Psoas muscle (tissue), 8 donors: ENCODE data around the gene TMC4. TPM values are rescaled to one million over a fixed set of nuclear protein-coding genes. Genes with fewer than 3 reads are reported as not detected.

Source experiments
- ATAC-seq, 4 donors: fragments of 200-7000 bp; cut with Tn5 transposase; one replicate each; pipeline ENCODE4 v1.9.1; 2020; ENCODE audit warnings: moderate library complexity in 3 of 4, mild to moderate bottlenecking in 2 of 4
- DNase-seq, 2 donors: peaks; one replicate each; pipeline ENCODE4 v3.0.0-alpha.2; 2020
- H3K27ac ChIP-seq: fragments of 200-600 bp; one replicate; pipeline ENCODE4 v1.8.0; 2022
- H3K27me3 ChIP-seq, 3 donors: fragments of 200-600 bp in 1 of 3; one replicate each; pipeline versions ENCODE4 v1.6.1 to v1.8.0; 2013 to 2022; ENCODE audit warnings: low read length in 2 of 3, mild to moderate bottlenecking in 2 of 3, moderate library complexity in 1 of 3; ENCODE audit not compliant: insufficient read depth in 3 of 3
- H3K36me3 ChIP-seq, 2 donors: fragments of 200-600 bp in 1 of 2; one replicate each; pipeline versions ENCODE4 v1.6.1 to v1.8.0; 2013 to 2022; ENCODE audit warnings: low read depth in 1 of 2, mild to moderate bottlenecking in 1 of 2, moderate library complexity in 1 of 2; ENCODE audit not compliant: insufficient read depth in 1 of 2
- H3K4me1 ChIP-seq: fragments of 200-600 bp; one replicate; pipeline ENCODE4 v1.8.0; 2022
- H3K4me3 ChIP-seq: fragments of 200-600 bp; one replicate; pipeline ENCODE4 v1.8.0; 2022; ENCODE audit warnings: mild to moderate bottlenecking
- H3K9me3 ChIP-seq: fragments of 200-600 bp; one replicate; pipeline ENCODE4 v1.8.0; 2022
- CTCF ChIP-seq: fragments of 200-600 bp; IDR thresholded peaks from one replicate; pipeline ENCODE4 v1.8.0; 2022; ENCODE audit warnings: antibody characterized with exemption
- WGBS, 3 donors: extraction: QIAGEN DNeasy Blood & Tissue Kit; methylation state at CpG; one replicate each; pipeline versions ENCODE4 v1.1.6 to v1.1.7; 2013; 5-methylcytosine and 5-hydroxymethylcytosine counted together
- intact Hi-C, 2 donors: fragments of 100-400 bp; cut with DNase I; formaldehyde crosslinking; loops; one replicate each; pipeline versions ENCODE4 v1.11.0 to v1.14.2; 2022
- polyA plus RNA-seq, 3 donors: library from polyadenylated mRNA; stranded (reverse); fragments of 200-250 nt; gene quantifications; one replicate each; pipeline ENCODE4 v1.2.3, GENCODE V29; 2013
- total RNA-seq, 4 donors: library from RNA; stranded (reverse); fragmentation: NEBNext Ultra II Directional in 2 of 4; extraction: Animal tissue kit (Norgen Biotek cat#: 25700) in 2 of 4; gene quantifications; one replicate each; pipeline versions ENCODE4 v1.2.1 to v1.2.4, GENCODE V29; 2021 to 2023
- donor health status: healthy with polysubstance abuse.
- donor health status: DM: no; HTN: no; CAD: no; lungs with moderate emphysema.
- donor health status: Bipolar disorder and iron deficiency.
- donor health status: healthy.
- donor health status: DM: yes; HTN: yes; CAD: no.
- donor health status: DM: no; HTN: no; CAD: no.
- donor health status: DM: no; HTN: no; CAD: no.
- donor health status: DM: yes; HTN: yes; CAD: no.

The TMC4 gene
- total and polyA plus RNA-seq, 7 donors = 0.55 to 2.5 (median 0.70) TPM; not detected in 1

DNA sequence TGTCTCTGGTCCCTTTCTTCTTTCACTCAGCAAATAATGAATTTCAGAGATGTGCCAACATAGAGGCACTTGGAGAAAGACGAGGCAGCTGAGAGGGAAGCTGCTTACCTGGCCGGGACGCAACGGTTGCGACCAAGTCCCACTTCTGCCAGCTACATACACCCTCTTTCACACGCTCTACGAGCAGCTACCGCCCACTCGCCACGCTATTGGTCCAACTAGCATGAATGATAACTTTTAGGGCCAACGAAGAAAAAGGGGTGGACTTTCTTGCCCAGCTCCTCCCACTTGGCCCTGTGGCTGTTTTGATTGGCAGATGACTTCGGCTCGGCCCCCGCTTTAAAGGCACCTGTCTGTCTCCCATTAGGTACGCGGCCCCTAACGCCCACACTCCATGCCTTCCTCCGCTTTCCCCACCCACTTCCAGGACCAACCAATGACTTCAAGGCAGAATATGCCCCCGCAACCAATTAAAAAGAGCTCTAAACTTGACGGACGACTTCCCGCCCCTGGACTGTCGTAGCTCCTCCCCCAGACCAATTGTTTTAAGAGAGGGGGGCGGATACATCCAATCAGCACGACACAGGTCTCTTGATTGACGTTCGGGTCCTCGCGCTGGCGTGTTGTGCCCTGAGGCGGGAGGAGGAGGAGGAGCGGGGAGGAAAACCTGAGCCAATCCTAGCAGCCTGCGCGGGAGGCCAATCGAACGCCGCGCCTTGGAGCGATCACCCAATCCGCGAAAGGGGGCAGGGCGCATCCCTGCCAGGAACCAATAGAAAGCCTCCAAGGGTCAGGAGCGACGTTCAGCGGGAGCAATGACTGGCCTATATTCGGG, 35.9 kb downstream of the TMC4 start:
- DNase-seq = peak; percentile 100
- no peaks in the 10 kb centered on the region for H3K9me3 ChIP-seq
- WGBS, 3 donors = 0 to 1% (median 0%) methylated on average over 40 to 46 of the region's 46 CpGs
- no peaks in the 10 kb centered on the region for H3K27me3 ChIP-seq
- peak overlapping the region; percentile 95 for H3K4me3 ChIP-seq
- H3K27ac ChIP-seq = peak overlapping the region; percentile 95
- H3K4me1 ChIP-seq = peaks cover 31% of the 10 kb centered on the region
- intact Hi-C loops = no loop called here
- peaks cover 0 to 34% of the 10 kb centered on the region in 2 donors for H3K36me3 ChIP-seq
- no peak for TF ChIP-seq CTCF
- peak; percentile 89 to 91 (median 90) for ATAC-seq

DNA sequence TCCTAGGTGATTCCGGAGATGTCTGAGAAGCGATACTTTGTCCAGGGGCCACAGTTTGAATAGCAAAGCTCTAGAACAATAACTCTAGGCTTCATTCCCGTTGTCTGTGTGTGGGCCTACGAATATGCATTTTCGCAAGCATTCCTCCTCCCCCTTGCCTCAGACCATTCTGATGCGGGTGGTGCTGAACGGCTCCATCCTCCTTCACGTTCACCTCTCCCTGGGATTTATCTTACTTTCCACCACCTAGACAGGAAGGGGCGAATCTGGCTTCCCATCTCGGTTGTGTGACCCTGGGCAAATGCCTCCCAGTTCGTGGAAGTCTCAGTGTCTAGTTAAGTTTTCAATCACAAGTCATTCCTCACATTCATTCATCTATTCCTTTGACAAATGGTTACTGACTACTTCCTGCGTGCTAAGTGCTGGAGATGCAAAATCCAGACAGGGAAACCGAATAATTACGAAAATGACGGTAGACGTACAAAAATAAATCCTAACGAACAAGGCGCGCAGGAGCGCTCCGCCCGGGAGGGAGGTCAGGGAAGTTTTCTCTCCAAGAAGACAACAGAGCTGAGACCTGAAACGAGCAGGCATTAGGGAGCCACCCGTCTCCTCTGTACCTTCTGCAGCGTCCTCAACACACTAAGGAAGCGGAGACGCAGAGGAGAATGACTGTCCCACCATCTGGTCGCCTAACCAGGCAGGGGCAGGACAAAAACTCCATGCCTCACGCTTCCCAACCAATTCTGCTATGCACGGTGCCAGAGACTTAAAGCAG, 36.7 kb downstream of the TMC4 start:
- Histone ChIP-seq H3K27me3 (no peaks in the 10 kb centered on the region), H3K36me3 (peaks cover 2 to 35% of the 10 kb centered on the region in 2 donors), H3K4me1 (peaks cover 31% of the 10 kb centered on the region), H3K4me3 (peak overlapping the region; percentile 65), H3K27ac (peak overlapping the region; percentile 69), H3K9me3 (no peaks in the 10 kb centered on the region)
- DNase-seq = no peak
- ATAC-seq = peak in 1 of 4 donors; percentile 1
- TF ChIP-seq CTCF = no peak
- intact Hi-C loops = no loop called here
- 4 to 5% (median 5%) methylated on average over 30 of the region's 30 CpGs for WGBS, 3 donors

GRCh38 chr19:54133957-54134590, 38.9 kb downstream of the TMC4 start:
- DNase-seq = no peak
- Histone ChIP-seq H3K4me3 (no peak overlapping the region), H3K4me1 (peaks cover 16% of the 10 kb centered on the region), H3K27me3 (no peaks in the 10 kb centered on the region), H3K27ac (no peak overlapping the region), H3K36me3 (peaks cover 2 to 42% of the 10 kb centered on the region in 2 donors), H3K9me3 (no peaks in the 10 kb centered on the region)
- no peak for ATAC-seq
- no peak for TF ChIP-seq CTCF
- intact Hi-C loops = no loop called here
- WGBS, 3 donors = 64 to 71% (median 65%) methylated on average over 2 of the region's 2 CpGs

DNA sequence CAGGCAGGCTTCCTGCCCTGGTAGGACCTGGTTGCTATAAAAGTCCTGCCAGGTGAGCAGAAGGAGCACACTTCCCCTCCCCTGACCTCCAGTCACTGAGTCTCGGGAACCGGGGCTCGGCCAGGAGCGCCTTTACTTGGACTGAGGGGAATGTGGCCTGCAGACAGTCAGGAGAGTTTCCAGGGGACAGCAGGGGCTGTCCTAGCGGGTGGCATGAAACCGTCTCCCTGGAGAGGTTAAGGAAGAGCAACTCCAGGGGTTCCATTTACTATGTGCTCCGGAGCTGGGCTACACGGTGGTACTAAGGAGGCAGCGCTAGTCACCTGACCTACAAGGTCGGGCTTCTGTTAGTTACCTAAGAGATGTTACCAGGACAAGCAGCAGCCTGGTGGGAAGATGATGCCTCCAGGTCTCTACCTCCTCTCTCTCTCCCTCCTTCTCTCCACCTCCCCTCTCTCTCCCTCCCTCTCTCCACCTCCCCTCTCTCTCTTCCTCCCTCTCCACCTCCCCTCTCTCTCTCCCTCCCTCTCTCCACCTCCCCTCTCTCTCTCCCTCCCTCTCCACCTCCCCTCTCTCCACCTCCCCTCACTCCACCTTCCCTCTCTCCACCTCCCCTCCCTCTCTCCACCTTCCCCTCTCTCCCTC, 39.5 kb downstream of the TMC4 start:
- H3K36me3 ChIP-seq = peaks cover 2 to 45% of the 10 kb centered on the region in 2 donors
- H3K4me1 ChIP-seq = peaks cover 10% of the 10 kb centered on the region
- no peak overlapping the region for H3K27ac ChIP-seq
- ATAC-seq (no peak), DNase-seq (no peak)
- H3K4me3 ChIP-seq = no peak overlapping the region
- no peaks in the 10 kb centered on the region for H3K9me3 ChIP-seq
- TF ChIP-seq CTCF = no peak
- 75 to 82% (median 76%) methylated on average over 10 of the region's 10 CpGs for WGBS, 3 donors
- no peaks in the 10 kb centered on the region for H3K27me3 ChIP-seq
- intact Hi-C loops = no loop called here
